ENCODE measurements around the gene CERS6.

Gene CERS6

GRCh38 chr2:168445960-168446359 lies 10.1 kb upstream of the CERS6 start:
- DNase-seq = no peak

DNA sequence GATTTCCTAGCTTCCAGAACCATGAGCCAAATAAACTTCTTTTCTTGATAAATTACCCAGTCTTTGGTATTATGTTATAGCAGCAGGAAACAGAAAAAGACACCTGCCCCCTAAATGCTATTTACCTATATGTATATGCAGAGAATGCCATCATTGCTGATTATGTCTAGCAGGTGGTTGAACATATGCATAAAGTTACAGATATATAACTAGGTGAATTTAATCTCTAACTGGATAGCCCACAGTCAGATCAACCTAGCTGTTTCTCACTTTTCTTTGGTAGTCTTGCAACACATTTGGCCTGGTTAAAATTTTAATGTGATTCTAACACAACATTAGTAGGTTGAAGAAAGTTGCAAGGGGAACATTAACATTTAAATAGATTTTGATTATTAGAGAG lies 7.1 kb upstream of the CERS6 start:
- DNase-seq = no peak

DNA sequence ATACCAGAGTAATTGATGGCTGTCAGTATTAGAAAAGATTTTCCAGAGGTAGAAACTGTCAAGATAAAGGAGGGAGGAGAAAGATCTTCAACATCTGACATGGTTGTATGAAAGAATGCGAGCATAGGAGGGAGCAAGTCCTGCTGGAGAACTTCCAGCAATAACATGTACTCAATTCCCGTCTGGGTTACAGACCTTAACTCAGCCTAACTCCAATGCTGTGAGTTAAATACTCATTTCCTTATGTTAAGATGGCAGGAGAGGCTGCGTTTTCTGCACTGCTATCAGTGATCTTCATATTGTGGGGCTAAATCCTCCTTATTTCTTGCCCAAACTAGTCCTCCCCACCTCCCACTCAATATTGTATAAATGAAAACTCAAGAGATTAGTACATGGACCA lies 6.7 kb upstream of the CERS6 start:
- DNase-seq = no peak

GRCh38 chr2:168450171-168450570 lies 5.9 kb upstream of the CERS6 start:
- no peak for DNase-seq

GRCh38 chr2:168450732-168451131 lies 5.3 kb upstream of the CERS6 start:
- DNase-seq = no peak

GRCh38 chr2:168452781-168453180 lies 3.3 kb upstream of the CERS6 start:
- no peak for DNase-seq

GRCh38 chr2:168453404-168453803 lies 2.7 kb upstream of the CERS6 start:
- no peak for DNase-seq

DNA sequence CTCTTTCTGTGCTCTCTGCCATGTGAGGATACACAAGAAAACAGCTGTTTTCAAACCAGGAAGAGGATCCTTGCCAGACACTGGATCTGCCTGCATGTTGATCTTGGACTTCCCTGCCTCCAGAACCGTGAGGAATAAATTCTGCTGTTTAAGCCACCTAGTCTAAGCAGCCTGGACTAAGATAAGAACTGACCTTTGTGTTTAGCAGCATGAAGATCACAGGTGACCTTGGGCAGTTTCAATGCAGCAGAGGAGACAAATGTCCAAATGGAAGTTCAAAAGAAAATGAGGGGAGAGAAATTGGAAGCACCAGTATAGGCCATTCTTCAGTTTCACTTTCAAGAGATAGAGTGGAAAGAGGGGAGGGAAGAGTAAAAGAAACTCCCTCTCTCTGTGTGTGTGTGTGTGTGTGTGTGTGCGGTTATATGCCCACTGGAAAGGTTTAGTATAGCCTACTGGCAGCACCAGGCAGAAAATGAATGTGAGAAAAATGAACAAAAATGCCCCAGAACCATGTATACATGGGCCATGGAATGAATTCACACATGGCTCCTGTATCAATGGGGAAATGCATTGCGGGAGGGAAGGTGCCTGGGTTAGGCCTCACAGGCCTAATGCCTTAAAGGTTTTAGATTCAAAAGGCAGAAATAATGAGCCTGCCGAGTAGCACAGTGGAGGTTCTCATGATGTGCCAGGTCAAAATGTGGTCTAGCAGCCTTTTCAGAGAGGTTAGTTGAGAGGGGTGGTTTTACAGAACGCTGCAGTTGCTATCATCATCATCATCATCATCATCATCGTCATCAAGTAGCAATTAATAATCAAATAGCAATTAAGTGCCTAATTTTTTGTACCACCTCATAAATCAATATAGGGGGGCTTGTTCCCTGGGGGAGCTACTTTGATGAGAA lies 1.1 kb upstream of the CERS6 start:
- DNase-seq = no peak

GRCh38 chr2:168456521-168457189 lies 583 bp downstream of the CERS6 start:
- DNase-seq = peak; percentile 54

- DNase-seq = no peak
These were observed 1.3 kb downstream of the CERS6 start for GRCh38 chr2:168457190-168457895.

GRCh38 chr2:168458139-168458538 lies 2.1 kb downstream of the CERS6 start:
- DNase-seq = no peak

DNA sequence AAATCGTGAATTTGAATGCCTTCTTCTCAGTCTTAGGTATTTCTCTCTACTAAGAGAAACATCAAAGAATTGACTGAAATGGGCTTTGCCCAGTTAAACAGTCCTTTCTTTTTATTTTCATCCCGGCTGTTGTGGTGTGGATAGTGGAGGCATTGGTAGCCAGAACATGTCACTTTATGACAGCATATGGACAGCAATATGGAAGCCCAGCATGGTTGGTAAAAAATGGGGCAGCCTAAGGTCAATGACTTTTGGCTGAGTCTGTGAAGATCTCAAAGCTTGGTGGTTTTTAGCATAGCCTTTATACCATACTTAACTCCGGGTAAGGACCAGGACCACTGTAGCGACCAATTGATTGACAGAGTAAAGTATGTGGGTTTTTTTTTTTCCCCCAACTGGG lies 3.2 kb downstream of the CERS6 start:
- DNase-seq = no peak

DNA sequence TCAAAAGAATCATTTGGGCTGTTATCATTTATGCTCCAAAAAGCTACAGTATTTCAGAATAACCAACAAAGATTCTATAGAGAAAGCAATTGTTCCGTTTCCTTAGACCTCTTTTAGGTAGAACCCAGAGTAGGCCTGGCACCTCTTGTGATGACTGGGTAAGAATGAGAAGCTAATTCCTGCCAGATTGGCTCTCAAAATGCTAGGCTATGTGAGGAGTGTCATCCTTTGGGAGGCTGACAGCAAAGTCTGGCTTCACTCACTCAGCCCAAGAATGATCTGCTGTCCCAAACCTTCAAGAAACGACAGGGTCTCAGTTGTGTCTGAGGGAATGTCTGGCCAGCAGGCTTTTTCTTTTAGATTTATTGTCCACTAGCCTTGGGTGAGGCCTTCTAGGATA lies 4.5 kb downstream of the CERS6 start:
- no peak for DNase-seq

DNA sequence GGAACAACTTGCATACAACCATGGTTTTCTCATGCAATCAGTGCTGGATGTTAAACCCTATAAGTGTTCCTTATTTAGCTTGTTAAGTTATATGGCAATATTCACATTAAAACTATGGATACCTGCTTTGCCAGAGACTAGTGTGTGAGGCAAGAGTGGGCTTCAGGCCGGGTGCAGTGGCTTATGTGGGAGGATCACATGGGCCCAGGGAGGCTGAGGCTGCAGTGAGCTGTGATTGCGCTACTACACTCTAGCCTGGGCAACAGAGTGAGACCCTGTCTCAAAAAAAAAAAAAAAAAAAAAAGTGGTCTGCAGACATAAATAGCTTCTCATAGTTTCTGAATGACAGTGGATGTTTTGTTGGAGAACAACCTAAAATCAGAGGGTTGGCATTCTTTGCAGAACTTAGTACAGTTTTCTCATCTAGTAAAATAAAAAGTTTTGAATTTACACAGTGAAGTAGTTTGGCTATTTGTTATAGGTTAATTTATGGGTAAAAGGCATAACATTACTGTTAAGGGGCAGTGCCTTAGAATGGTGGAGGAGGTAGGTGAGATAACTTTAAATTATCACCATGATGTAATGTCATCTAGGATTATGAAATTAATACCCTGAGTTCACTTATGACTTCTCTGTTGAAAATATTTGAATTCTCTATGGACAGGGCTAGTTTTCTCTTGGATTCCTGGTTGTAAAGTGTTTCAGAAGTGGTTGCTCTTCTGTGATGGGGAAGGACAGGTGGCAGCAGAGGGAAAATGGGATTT lies 5.3 kb downstream of the CERS6 start:
- no peak for DNase-seq

- DNase-seq = no peak
These were observed 5.9 kb downstream of the CERS6 start for GRCh38 chr2:168461942-168462331.

- no peak for DNase-seq
These were observed 6.5 kb downstream of the CERS6 start for GRCh38 chr2:168462543-168463045.

DNA sequence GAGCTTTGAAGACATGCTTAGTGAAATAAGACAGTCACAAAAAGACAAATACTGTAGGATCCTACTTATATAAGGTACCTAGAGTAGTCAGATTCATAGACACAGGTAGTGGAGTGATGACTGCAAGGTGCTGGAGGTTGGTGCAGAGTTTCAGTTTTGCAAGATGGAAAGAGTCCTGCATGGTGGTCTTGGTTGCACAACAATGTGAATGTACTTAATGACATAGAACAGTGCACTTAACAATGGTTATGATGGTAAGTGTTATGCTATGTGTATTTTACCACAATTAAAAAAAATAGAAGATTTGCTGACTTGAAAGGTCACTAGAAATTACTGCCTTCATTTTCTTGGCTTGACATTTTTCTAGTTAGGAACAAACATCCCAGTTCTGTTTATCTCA lies 9.5 kb downstream of the CERS6 start:
- DNase-seq = no peak

- no peak for DNase-seq
These were observed 10.2 kb downstream of the CERS6 start for GRCh38 chr2:168466190-168466737.

DNA sequence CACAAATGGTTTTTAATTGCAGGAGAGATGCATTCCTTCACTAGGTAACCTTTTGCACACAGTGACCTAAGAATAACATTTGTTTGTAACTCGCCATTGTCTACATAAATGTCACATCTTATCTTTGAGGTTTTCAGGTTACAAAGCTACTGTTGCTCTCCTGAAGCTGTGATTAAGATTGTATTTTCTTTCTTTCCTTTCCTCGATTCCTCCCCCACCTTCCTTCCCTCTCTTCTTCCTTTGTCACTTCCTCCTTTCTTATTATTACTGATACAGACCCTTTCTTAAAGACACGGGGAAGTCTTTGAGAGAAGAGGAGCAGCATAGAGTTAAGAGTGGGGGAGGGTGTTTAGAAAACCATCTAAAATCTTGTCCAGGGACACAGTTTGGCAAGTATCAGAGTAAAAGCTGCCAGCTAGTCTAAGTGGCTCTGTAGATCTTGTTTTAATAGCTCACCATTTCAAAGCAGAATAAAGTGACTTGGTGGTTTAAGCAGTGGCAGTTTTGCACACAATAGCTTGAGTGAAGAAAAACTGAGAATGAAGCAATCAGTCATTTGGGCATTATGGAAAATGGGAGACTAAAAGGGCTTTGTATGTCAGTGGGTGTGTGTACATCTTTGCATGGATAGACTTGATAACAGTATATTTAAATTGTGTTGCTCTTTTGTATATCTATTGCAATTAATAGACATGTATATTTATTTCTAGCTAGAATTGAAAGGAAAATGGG lies 10.9 kb downstream of the CERS6 start:
- DNase-seq = no peak

- no peak for DNase-seq
These were observed 11.7 kb downstream of the CERS6 start for GRCh38 chr2:168467729-168468128.

DNA sequence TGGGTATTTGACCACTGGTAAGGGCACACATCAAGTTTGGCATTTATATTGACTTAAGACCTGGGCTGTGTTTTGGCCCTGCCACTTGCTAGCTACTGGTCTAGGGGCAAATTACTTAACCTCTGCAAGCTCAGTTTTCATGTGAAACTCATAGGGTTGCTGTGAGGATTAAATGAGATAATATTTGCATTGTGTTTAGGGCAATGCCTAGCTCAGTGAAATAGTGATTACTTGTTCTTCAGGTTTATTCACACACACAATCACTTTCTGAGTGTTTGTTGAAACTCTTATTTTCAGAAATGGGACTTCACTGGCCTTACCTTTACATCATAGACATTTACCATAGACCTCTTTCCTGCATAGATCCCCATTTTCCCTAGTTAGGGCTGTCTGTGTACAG lies 12.3 kb downstream of the CERS6 start:
- DNase-seq = no peak

Data from NCI-H2029 (cell line).